A673 (cell line): ENCODE data around the gene MCM5.

ENCODE experiments used
- CTCF ChIP-seq: fragments of 300-800, 200-600 bp; sonication (generic); conservative IDR thresholded peaks from 2 replicates; pipeline ENCODE4 v1.5.1; 2017; ENCODE audit warnings: low read depth, mild to moderate bottlenecking, antibody characterized with exemption, low read length, moderate library complexity, mixed read lengths
- EZH2 ChIP-seq: fragments of 200-600 bp; sonication (generic); IDR thresholded peaks from 2 replicates; pipeline ENCODE4 v1.6.1; 2017; ENCODE audit warnings: borderline replicate concordance, low read depth, mild to moderate bottlenecking, mixed read lengths, antibody characterized with exemption, low read length; ENCODE audit not compliant: poor library complexity, severe bottlenecking

GRCh38 chr22:35411102-35411501 is 11.2 kb downstream of the MCM5 start:
- TF ChIP-seq CTCF (no peak), EZH2 (no peak)
